Left cardiac atrium (tissue), 4 donors: ENCODE measurements around the gene SMOC2. TPM values are rescaled to one million over a fixed set of nuclear protein-coding genes. Genes with fewer than 3 reads are reported as not detected.
"Not testable (repeated sequence)": the region's sequence is repeated elsewhere in the genome, so short reads cannot be mapped to it uniquely, and the experiment has no call there.

Experiments
- ATAC-seq, 2 donors: fragments of 200-7000 bp; cut with Tn5 transposase; one replicate each; pipeline ENCODE4 v1.9.1; 2020; ENCODE audit warnings: mild to moderate bottlenecking in 2 of 2, moderate library complexity in 2 of 2
- DNase-seq: peaks from one replicate; pipeline ENCODE4 v3.0.0-alpha.2; 2020
- intact Hi-C, 2 donors: fragments of 100-400 bp; cut with DNase I; formaldehyde crosslinking; loops; one replicate each; pipeline versions ENCODE4 v1.14.1 to v1.15.1; 2022 to 2023
- total RNA-seq, 2 donors: library from RNA; stranded (reverse); fragmentation: NEBNext Ultra II Directional; extraction: Animal tissue kit (Norgen Biotek cat#: 25700); gene quantifications; one replicate each; pipeline ENCODE4 v1.2.1, GENCODE V29; 2021
- donor health status: DM: no; HTN: yes; CAD: no.
- donor health status: DM: no; HTN: yes; CAD: no; lungs with severe emphysema.
- donor health status: DM: yes; HTN: yes; CAD: no.
- donor health status: Dilated cardiomyopathy.

The SMOC2 gene
- total RNA-seq, 2 donors from 2014 or later: 12.0 to 27.7 TPM

GRCh38 chr6:168655462-168656152 lies 214.6 kb downstream of the SMOC2 start:
- intact Hi-C loops: no loop called here
- no peak for DNase-seq
- ATAC-seq: no peak

GRCh38 chr6:168658059-168658458 lies 217.1 kb downstream of the SMOC2 start:
- intact Hi-C loops: no loop called here
- ATAC-seq: no peak
- no peak for DNase-seq

- no peak for ATAC-seq
- no peak for DNase-seq
- intact Hi-C loops: no loop called here
Observed at GRCh38 chr6:168660400-168660945, 219.5 kb downstream of the SMOC2 start.

- DNase-seq (no peak), ATAC-seq (no peak)
- intact Hi-C loops: no loop called here
Observed at GRCh38 chr6:168662301-168662936, 221.4 kb downstream of the SMOC2 start.

- ATAC-seq (no peak), DNase-seq (no peak)
- intact Hi-C loops: no loop called here
Observed at GRCh38 chr6:168663041-168663440, 222.1 kb downstream of the SMOC2 start.

- DNase-seq: no peak
- intact Hi-C loops: no loop called here
- ATAC-seq: no peak
Observed at GRCh38 chr6:168664956-168665355, 224.0 kb downstream of the SMOC2 start.

DNA sequence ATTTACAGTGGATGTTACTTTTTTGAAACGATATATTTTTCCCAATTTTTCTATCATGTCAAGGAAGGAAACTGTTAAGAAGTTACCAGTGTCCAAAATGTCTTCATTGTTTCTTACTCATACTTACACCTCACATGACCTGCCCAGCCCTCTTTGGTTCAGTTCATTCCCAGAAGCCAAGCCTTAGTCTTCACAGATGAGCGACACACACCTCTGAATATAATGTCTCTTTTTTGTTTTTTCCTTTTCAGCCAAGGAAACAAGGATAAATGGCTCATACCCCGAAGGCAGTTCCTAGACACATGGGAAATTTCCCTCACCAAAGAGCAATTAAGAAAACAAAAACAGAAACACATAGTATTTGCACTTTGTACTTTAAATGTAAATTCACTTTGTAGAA lies 225.2 kb downstream of the SMOC2 start:
- no peak for ATAC-seq
- intact Hi-C loops: no loop called here
- DNase-seq: no peak

GRCh38 chr6:168666699-168667427 lies 225.9 kb downstream of the SMOC2 start:
- intact Hi-C loops: no loop called here
- no peak for ATAC-seq
- no peak for DNase-seq

DNA sequence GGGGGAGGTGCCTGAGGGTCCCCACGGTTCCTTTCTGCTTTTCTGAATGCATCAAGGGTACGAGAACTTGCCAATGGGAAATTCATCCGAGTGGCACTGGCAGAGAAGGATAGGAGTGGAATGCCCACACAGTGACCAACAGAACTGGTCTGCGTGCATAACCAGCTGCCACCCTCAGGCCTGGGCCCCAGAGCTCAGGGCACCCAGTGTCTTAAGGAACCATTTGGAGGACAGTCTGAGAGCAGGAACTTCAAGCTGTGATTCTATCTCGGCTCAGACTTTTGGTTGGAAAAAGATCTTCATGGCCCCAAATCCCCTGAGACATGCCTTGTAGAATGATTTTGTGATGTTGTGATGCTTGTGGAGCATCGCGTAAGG lies 226.4 kb downstream of the SMOC2 start:
- DNase-seq (no peak), ATAC-seq (no peak)
- intact Hi-C loops: no loop called here

GRCh38 chr6:168670401-168670985 lies 229.5 kb downstream of the SMOC2 start:
- no peak for DNase-seq
- intact Hi-C loops: no loop called here
- no peak for ATAC-seq

- intact Hi-C loops: no loop called here
- ATAC-seq (no peak), DNase-seq (no peak)
Observed at GRCh38 chr6:168671028-168671862, 230.3 kb downstream of the SMOC2 start.

DNA sequence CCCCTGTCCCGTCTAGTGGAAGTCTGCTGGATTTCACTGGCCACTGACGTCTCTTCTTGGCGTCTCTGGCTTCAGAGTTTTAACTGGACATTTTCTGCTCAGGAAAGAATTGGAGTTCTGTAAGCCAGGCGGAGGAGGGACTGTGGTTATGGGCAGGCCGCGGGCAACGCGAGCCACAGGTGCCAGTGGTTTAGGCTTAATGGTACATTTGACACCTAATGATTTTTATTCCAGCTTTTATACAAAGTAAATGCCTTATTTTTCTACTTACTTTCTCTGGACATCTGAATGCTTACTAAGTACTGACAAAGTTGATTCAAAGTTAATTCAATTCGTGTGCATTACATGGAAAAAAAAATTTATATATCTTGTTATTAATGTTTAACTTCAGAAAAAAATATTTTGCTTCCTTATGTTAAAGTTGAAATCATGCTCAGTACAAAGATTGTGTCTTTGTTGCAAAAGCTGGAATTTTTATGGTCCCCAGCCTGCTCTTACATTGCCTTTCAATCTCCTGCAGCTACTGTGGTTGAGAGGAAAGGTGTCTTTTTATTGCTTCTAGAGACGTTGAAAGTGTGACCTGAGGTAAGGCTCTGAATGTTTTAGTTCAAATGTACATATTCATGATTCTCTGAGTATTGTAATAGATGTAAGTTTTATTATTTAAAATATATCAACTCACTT lies 231.0 kb downstream of the SMOC2 start:
- DNase-seq (no peak), ATAC-seq (no peak)
- intact Hi-C loops: no loop called here

DNA sequence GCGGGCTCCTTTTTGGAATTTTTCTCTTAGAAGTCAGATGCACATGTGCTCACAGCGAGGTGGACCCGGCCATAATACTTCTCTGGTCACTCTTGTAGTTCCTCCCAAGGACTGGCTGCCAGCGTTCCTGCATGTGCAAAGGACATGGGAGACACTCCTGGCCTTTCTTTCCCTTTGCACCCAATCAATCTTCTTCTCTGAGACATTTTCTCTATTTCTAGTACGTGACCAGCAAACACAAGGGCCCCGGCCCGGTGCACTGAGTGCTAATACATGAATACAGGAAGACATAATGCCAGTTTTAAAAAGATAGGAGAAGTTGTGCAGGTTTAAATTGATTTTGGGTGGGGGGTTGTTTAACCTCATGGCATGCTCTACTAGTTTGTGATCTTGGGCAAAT lies 233.6 kb downstream of the SMOC2 start:
- ATAC-seq (no peak), DNase-seq (no peak)

DNA sequence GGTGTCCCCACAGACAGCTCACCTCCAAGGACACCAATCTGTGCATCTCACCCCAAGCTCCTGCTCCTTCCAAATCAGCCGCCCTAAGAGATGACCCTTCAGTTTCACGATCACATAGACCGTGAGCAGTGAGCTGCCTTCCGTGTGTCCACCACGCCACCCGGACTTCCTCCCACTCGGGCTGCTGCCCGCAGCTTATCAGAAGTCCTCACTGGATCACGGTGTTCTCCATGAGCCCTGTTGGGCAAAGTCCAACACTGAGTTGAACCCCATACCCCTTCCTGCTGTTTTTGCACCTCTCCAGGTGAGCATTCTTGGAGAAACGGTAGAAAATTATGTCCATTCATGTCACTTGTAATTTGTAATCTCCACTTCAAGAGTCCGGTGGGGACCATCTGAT lies 234.4 kb downstream of the SMOC2 start:
- DNase-seq (no peak), ATAC-seq (no peak)
- intact Hi-C loops: no loop called here

More for the DNA sequence above, 233.6 kb downstream of the SMOC2 start:
- intact Hi-C loops: no loop called here

GRCh38 chr6:168675933-168676551 lies 235.1 kb downstream of the SMOC2 start:
- no peak for ATAC-seq
- intact Hi-C loops: no loop called here
- DNase-seq: no peak

GRCh38 chr6:168676552-168677322 lies 235.8 kb downstream of the SMOC2 start:
- intact Hi-C loops: no loop called here
- DNase-seq (no peak), ATAC-seq (no peak)

DNA sequence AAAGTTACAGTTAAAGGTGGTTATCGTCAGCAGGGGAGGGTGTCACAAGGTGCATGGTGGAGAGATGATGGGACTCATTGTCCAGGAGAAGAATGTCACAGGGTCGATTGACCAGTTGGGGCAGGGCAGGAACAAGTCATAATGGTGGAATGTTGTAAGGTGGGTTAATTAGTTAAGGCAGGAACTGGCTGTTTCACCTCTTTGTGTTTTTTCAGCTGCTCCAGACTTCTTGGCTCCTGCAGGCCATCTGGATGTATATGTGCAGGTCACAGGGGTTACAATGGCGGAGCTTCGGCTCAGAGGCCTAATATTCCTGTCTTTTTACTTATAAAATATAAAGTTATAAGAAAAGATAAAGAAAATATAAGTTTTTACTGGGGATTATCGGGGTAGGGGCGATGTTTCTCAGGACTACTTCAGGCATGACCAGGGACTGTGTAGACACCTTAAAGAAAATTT lies 236.4 kb downstream of the SMOC2 start:
- ATAC-seq, intact Hi-C loops, DNase-seq: not testable (repeated sequence)
